Prostate gland (tissue), 2 donors: ENCODE results near the gene KLHL6.

Experiments used
- CTCF ChIP-seq, 4 experiments: fragments of 200-600 bp in 2 of 4; fragments of 450-650 bp in 2 of 4; sonication (generic) in 2 of 4; IDR thresholded peaks; 1 replicate in 3 of 4; 2 replicates in 1 of 4; pipeline ENCODE4 v1.5.1; 2016 to 2019; ENCODE audit warnings: antibody characterized with exemption in 4 of 4, mild to moderate bottlenecking in 2 of 4, moderate library complexity in 2 of 4
- POLR2A ChIP-seq: fragments of 450-650 bp; IDR thresholded peaks from one replicate; pipeline ENCODE4 v1.6.1; 2016; ENCODE audit warnings: antibody characterized with exemption, mild to moderate bottlenecking
- POLR2AphosphoS5 ChIP-seq: sonication (generic); formaldehyde crosslinking; IDR thresholded peaks from one replicate; pipeline ENCODE4 v1.6.1; 2017; ENCODE audit warnings: antibody characterized with exemption

GRCh38 chr3:183542355-183542754 is 13.2 kb downstream of the KLHL6 start:
- TF ChIP-seq POLR2A (no peak), CTCF (IDR thresholded peaks at IDR 0.05) (no peak), POLR2AphosphoS5 (no peak)
